GM18909 (cell line): Measurements from ENCODE around the gene SORD.

Source experiments
- ATAC-seq: cut with Tn5 transposase; IDR thresholded peaks from one replicate; pipeline ENCODE4 v1.9.1; 2021; ENCODE audit warnings: mild to moderate bottlenecking; ENCODE audit not compliant: unreplicated experiment, poor library complexity

The SORD gene

DNA sequence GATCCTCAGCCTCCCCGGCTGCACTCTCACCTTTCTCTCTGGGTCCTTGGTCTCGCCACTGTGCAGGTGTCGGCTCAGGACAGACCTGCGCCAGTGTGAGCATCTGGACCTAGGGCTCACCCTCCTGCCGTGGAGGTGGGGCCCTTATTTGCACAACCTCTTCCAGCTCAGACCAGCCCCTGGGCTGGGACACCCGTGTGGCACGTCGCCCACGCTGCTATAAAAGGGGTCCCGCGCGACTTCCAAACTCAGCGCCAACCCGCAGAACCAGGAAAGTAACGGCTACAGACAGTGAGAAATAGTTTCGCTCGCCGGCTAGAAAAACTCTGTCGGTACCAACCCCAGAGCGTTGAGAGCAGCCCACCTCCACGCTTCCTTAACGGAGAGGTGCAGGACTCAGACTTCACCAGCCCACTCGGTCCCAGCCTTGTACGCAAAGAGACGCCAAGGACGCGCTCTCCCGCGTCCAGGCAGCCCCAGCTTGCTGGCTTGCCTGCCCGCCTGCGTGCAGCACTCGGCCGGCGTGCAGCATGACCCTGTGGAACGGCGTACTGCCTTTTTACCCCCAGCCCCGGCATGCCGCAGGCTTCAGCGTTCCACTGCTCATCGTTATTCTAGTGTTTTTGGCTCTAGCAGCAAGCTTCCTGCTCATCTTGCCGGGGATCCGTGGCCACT is 91.2 kb downstream of the SORD start, which contains the start of the genes DUOX2 and DUOXA2:
DUOX2 (minus strand) TSS at position 97 of the 675 bp plus-strand sequence. CDS start 761 bp downstream, outside the sequence.
DUOXA2 (plus strand) TSS at position 251 of the 675 bp plus-strand sequence; CDS start at position 531, 280 bp downstream.
- ATAC-seq = no peak

DNA sequence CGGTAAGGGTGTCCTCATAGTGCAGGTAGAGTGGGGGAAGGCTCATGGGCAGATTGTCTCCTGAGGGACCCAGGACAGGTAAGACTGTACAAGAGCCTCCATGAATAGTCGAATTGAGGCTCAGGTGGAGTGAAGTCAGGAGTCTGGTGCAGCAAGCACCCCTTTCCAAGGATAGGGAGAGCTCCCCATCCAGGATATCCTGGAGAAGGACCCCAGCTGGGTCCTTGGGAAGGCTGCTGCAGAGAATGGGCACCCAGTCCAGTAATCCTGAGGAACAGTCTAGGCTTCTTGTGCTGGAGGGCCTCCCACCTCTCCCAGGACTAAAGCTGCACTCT is 91.7 kb downstream of the SORD start:
- no peak for ATAC-seq

DNA sequence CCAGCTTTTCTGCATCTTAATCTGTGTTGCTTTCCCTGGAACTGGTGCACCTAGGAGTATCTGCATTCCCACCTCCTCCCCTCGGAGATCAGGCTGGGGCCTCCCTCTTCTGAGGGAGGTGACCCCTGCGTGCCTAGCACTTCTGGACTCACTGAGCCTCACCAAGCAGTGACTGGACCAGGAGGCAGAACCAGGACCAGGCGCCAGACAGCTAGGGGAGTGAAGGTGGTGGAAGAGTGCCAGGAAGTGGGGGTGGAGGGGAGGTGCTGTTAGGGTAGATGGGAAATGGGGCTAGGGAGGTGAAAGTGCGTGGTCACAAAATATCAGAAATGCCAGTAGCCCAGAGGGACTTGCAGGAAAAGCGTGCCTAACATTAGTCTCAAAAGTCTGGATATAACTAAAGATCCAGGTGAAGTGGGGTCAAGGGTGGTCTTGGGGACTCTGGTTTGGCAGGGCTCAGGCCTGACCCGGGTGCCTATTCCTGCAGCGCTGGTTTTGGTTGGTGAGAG is 92.4 kb downstream of the SORD start:
- ATAC-seq = no peak

DNA sequence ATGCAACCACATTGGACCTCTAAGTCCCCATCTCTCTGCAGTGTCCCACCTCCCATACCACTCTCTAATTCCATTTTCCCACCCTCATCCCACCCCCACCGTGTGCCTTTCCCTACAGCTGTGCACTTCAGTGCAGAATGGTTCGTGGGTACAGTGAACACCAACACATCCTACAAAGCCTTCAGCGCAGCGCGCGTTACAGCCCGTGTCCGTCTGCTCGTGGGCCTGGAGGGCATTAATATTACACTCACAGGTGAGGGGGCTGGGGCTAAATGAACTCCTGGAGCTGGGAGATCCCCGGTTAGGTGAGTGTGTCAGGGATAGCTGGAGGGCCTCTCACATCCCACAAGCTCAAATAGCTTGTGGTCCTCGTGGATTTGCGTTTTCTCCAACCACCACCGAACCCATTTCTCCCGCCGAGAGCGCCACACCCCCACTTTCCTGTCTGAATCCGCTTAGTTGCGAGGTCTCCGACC is 93.0 kb downstream of the SORD start:
- no peak for ATAC-seq

DNA sequence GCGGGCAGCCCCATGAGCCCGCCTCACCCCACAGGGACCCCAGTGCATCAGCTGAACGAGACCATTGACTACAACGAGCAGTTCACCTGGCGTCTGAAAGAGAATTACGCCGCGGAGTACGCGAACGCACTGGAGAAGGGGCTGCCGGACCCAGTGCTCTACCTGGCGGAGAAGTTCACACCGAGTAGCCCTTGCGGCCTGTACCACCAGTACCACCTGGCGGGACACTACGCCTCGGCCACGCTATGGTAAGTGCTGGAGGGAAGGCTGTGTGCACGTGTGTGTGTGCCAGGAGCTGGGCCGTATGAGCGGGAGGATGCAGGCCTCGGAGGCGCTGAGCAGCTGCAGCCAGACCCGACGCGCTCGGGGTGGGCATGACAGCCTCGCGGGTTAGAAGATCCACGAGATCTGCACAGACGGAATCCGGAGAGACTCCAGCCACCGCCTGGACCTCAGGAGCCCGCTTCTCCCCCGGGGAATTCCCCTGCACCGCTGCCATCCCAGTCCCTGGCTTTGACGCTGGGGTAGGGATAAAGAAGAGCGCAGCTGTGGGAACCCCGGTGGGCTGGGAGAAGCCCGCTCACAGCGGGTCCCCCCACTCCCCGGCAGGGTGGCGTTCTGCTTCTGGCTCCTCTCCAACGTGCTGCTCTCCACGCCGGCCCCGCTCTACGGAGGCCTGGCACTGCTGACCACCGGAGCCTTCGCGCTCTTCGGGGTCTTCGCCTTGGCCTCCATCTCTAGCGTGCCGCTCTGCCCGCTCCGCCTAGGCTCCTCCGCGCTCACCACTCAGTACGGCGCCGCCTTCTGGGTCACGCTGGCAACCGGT is 93.7 kb downstream of the SORD start:
- no peak for ATAC-seq

- peak; percentile 14 for ATAC-seq
Observed at GRCh38 chr15:45117308-45118130, 94.5 kb downstream of the SORD start.

- ATAC-seq = peak; percentile 89
Observed at GRCh38 chr15:45118131-45118588, 95.2 kb downstream of the SORD start.

- no peak for ATAC-seq
Observed at GRCh38 chr15:45118996-45119395, 96.0 kb downstream of the SORD start.

DNA sequence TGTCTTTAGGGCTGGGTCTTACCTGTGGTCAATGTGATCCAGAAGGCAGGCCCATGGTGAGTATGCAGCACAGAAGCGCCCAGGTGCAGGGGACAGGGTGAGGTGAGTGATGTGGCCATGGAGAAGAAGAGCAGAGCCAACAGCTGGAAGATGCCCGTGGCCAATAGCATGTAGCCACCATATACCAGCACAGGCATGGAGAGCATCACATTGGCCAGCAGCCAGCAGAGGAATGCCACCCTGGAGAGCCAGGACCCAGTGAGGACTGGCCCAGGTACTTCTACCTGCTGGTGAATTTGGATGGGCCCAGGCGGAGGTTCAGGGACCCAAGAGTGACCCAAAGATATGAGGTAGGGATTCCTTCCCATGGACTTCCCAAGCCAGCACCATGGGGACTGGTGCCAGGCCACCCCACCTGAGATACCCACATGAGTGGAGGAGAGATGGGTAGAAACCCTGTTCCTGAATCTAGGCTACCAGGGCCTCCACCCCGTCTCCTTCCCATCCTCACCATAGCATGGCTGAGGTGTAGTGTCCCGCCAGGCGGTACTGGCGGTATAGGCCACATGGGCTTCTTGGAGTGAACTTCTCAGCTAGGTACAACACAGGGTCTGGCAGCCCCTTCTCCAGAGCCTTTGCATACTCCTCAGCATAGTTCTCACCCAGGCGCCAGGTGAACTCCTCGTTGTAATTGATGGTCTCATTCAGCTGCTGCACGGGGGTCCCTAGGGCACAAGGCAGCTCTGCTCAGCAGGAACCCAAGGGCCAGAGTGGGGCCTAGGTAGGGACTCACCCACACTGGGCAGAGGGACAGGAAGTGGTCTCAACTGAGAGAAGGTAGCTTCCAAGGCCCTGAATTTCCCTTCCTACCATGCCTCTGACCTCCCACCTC is 97.3 kb downstream of the SORD start:
- no peak for ATAC-seq

- ATAC-seq = no peak
Observed at GRCh38 chr15:45121020-45121419, 98.0 kb downstream of the SORD start.

DNA sequence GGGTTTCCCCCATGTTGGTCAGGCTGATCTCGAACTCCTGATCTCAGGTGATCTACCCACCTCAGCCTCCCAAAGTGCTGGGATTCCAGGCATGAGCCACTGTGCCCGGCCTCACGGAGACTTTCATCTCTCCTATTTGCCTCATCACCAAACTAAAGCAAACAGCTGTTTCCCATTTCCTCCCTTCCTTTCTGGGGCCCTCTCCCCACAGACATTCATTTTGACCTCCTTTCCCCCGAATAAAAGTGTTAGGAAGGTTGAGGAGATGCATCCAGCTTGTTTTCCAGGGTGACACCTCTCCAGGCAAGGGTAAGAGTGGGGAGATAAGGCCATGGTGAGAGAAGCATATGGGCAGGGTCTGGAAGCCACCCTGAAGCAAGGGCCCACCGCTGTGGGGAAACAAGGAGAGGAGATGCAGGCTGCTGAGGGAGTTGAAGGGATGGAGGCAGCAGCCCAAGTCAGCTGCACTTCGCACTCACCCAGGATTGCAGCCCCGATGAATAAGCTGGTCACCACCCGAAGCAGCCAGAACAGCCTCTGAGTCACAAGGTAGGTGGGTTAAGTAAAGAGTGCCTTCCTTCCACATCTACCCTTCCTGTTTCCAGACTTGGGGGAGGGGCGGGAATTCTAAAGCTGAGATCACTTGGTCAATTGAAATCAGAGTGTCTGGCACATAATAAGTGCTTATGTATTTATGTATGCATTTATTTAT is 98.9 kb downstream of the SORD start:
- ATAC-seq = no peak

DNA sequence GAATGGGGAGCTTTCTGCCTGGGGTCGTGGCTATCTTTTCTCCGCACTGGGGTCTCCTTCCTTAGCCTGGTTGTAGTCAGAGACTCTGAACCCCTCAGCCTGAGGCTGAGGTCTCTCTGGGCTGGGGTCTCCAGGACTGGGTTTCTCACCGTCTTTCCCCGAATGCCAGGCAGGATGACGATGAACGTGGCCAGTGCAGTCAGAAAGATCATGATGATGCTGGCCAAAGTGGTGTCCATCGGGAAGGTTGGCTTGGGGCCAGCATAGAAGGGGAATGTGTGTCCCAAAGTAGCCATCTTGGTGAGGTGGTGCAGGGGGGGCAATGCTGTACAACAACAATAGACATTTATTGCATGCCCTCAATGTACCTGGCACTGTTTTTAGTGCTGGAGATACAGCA is 99.7 kb downstream of the SORD start:
- no peak for ATAC-seq

GRCh38 chr15:45123397-45123796 is 100.4 kb downstream of the SORD start:
- ATAC-seq = no peak

- ATAC-seq = no peak
Observed at GRCh38 chr15:45126535-45127158, 103.7 kb downstream of the SORD start.
